ENCODE data around the gene NDRG4.

NDRG4 gene

DNA sequence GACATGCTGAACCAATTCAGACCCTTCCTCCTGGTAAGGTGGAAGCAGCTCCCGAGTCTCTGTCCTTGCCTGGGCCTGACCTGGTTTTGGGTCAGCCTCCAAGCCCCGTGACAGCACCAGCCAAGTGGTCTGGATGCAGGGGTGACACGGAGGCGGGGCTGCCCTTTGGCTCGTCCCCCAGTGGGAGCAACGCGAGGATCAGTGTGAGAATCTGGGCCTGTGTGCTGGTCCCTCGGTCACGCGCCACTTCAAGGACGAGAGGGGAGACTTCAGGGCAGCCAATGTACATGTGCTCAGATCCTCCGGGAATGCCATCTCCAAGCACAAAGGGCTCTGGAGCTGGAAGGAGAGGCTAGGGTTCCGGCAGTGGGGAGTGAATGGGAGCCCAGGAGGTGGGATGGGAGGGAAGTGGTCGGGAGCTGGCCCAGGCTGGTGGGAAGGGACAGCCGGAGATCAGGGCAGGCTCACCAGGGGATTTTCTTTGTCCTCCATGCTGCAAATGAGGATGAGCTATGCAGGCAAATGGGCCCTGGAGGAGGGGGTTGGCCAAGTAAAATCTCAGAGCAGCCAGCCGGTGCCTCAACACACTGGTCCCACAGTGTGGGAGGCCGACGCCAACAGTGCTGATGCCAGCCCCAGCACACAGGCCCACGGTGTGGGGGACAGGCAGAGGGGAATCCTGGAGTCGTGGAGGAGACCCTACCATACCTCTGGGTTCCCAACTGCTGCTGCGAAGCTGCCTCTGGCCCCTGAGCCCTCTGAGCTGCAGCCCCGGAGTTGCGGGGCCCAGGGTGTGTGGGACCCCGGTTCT lies 4.2 kb upstream of the NDRG4 start:
- DNase-seq (ENCODE audit: low read depth), result no peak

DNA sequence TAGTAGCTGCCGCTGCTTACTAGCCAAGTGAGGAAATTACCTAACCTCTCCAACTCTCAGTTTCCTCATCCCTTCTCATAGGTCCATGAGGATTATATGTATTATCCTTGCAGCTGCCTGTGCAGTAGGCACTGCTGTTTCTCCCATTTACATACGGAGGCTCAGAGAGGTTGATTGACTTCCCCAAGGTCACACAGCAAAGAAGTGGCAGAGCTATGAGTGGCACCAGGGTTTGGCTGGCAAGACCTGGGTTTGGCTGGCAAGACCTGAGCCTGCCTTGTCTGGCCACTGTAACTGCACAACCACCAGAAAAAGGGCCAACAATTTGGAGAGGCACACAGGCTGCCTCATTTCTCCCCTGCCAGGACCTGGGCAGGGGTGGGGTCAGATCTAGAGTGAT lies 2.5 kb upstream of the NDRG4 start:
- no peak for DNase-seq (ENCODE audit: low read depth)

DNA sequence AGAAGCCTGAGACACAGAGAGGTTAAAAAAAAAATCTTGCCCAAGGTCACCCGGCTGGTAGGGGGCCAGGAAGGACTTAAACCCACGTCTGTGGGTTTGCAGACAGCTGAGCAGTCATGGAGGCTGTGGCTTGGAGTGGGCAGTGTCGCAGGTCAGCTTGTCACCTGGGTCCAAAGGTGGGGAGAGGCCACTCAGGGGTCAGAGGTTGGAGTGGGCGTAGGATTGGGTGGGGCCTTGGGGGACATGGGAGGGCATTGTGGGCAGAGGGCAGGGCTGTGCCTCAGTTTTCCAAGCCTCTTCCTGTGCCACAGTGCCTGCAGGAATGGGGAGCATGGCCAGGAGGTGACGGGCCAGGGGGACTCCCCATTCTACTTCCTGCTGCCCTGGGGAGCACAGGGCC lies 2.0 kb upstream of the NDRG4 start:
- no peak for DNase-seq (ENCODE audit: low read depth)

DNA sequence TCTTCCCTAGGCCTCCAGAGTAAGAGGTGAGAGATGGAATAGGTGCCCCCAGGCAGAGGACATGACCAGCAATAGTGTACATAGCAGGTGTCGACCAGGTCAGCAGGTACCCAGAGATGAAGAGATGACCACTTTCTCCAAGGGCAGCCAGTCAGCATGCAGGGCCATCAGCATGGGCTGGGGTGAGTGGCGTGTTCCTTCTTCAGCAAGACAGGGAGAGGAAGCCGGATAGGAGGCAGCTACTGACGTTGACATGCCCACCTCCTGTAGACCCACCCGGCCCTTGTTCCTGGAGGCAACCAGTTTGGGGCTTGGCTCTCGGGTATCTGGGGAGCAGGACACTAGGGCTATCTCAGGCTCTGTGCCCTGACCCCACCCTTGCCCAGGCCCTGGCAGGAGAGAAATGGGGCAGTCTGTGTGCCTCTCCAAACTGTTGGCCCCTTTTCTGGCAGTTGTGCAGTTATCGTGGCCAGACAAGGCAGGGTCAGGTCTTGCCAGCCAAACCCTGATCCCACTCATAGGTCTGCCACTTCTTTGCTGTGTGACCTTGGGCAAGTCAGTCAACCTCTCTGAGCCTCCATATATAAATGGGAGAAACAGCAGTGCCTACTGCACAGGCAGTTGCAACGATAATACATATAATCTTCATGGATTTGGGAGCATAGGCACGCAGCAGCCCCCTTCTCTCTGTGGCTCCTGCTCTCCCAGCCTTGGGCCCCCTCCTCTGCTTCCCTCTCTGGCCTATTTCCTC lies 1.4 kb upstream of the NDRG4 start:
- DNase-seq (ENCODE audit: low read depth), result no peak

DNA sequence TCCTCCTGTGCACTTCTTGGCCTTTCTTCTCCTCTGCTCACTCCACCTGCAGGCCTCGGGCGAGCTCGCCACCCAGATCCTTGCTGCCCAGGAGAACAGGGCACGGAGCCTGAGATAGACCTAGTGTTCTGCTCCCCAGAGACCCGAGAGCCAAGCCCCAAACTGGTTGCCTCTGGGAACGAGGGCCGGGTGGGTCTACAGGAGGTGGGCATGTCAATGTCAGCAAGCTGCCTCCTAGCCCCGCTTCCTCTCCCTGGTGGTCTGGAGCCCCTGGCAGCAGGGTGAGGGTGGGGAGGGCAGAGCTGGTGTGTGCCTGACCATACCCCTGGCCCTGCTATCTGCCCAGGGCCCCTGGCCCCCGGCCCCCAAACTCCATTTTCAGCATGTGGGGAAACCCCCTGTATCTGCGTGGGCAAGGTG lies 841 bp upstream of the NDRG4 start:
- DNase-seq (ENCODE audit: low read depth), result no peak

DNA sequence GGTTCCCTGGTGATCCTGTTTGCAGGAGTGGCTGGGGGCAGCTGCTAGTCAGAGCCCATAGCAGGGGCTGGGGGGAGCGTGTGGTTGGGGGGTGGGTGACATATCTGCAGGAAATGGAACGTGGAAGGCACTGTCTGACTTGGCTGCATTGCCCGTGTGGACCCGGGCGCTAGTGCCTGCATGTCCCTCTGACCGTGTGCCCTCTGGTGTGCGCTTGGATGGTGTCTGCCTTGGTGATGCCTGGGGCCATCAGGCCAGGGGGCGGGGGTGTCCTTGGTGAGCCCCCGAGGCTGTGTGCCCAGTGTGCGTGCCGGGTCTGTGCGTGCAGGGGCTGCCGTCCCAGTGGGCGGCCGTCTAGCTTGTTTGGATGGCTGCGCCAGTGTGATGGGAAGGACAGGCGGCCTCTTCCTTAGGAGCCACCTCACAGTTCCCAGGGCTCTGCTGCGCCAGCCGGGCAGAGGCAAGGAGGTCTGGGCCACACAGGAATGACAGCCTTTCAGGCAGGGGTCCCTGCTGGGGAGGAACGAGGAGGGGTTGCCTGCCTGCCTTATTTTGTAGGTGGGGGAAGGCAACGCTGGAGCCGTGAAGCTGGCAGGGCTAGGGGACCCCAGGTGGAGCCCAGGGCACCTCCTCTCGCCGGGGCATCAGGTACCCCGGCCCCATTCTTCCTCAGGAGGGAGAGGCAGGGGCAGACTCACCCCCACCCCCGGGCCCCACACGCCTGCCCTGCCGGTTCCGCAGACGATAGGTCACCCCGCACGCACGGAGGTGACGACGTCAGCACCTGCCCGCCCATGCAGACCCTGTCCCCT lies 693 bp downstream of the NDRG4 start:
- no peak for DNase-seq (ENCODE audit: low read depth)

DNA sequence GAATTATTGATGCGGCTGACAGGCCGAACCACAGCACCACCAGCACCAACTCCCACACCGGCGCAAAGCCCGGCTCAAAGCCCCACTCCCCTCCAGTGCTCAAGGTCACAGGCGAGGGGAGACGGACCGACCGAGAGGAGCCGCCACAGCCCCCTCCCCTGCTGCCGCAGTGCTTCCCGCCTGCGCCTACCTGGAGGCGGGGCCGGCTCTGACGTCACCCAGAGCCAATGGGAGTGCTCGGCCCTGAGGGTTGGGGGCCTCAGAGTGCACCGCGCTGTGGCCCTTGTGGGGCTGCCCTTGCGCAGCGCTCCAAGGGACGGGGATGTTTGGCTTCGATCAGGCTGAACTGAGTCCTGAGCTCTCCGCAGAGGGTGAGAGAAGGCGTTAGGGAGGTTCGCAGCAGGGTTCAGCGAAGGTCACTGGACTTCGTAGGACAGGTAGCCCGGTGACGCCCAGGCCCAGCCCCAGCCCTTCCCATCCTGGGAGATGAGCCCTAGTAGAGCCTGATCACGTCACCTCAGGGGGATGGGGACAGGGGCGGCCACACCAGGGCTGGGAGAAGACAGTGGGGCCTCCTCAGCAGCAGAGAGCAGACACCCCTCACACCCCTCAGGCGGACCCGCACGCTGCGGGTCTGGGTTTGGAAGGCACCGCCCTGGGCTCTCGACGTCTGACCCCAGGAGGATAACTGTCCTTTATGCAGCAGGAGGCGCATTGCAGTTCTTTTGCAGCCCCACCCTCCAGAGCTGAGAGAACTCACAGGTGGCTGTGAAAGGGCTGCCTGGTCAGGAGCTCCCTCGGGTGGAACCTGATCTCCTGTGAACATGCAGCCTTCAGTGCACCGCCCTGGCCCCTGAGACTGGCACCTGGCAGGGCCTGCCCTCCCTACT lies 1.5 kb downstream of the NDRG4 start:
- DNase-seq (ENCODE audit: low read depth), result no peak

DNA sequence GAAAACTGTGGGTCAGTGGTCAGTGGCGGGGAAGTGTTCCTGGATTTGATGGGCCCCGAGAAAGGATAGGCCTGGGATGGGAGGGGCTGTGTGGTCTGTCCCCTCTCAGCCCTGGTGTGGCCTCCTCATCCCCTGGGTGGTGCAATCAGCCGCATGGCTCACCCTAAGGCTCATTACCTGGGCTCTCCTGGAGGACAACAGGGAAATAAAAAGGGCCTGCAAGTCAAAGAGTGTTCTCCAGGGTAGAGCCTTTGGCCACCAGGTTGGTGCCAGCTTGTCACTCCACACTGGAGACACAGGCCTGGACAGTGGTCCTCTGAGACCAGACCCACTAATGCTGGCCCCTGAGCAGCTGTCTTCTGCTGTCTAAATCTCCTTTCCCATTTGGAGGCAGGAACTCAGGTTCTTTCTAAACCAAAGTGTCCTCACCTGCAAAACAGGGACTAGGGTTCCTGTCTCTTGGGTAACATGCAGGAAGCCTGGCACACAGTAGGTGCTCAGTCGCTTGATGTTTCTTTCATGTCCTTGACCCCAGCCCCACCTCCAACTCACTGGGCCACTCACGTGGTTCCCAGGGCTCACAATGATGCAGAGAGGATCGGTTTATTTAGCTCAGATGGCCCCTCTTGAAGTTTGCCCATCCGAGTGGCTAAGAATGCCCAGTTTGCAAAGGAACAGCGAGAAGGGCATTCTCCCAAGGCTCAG lies 2.4 kb downstream of the NDRG4 start:
- no peak for DNase-seq (ENCODE audit: low read depth)

DNA sequence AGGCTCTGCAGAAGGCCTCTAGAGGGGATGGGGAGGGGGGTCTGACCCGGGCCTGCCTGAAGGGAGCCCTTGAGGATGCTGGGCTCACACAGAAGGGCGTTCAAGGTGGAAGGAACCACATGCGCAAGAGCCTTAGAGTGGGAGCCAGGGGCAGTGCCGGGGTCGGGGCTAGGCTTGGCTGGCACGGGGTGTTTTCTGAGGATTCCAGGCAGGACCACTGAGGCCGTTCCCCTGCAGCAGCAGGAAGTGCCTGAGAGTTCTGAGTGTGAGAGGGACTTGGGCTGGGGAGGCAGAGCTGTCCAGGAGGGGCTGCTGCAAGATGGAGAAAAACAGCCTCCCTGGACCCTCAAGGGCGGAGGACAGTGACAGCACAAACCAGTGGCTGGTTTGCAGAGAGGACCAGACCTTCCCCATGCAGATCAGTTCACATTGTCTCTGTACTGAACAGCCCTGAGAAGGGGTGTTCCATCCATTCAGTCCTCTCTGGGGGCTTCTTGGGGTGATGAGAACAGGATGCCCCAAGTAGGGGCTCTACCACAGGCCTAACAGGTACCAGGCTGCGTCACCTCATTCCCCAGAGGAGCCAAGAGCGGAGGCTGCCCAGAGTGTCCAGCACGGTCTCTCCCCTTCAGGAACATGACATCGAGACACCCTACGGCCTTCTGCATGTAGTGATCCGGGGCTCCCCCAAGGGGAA lies 3.4 kb downstream of the NDRG4 start:
- DNase-seq (ENCODE audit: low read depth), result no peak

DNA sequence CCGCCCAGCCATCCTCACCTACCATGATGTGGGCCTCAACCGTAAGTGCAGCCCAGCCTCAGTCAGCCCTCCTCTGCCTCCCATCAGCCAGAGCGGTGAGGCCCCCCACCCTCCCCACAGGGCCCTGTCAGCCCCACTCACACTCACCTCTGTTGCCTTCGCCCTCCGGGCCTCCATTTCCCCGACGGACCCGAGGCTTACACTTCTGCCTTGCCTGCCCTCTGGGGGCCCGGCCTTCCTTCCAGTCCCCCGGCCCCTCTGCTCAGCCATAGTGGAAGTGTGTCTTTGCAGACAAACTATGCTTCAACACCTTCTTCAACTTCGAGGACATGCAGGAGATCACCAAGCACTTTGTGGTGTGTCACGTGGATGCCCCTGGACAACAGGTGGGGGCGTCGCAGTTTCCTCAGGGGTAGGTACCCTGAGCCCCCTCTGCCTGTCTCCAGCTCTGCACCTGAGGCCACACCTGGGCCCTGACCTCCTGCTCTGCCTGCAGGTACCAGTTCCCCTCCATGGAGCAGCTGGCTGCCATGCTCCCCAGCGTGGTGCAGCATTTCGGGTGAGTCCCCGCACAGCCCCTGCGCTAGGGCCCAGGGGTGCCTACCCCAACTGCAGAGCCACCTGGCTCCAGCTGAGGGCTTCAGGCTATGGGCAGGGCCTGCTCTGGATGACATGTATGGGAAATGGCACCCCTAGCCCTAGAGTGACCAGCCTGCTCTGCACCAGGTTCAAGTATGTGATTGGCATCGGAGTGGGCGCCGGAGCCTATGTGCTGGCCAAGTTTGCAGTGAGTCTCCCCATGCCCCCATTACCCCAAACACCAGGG lies 4.1 kb downstream of the NDRG4 start:
- no peak for DNase-seq (ENCODE audit: low read depth)

DNA sequence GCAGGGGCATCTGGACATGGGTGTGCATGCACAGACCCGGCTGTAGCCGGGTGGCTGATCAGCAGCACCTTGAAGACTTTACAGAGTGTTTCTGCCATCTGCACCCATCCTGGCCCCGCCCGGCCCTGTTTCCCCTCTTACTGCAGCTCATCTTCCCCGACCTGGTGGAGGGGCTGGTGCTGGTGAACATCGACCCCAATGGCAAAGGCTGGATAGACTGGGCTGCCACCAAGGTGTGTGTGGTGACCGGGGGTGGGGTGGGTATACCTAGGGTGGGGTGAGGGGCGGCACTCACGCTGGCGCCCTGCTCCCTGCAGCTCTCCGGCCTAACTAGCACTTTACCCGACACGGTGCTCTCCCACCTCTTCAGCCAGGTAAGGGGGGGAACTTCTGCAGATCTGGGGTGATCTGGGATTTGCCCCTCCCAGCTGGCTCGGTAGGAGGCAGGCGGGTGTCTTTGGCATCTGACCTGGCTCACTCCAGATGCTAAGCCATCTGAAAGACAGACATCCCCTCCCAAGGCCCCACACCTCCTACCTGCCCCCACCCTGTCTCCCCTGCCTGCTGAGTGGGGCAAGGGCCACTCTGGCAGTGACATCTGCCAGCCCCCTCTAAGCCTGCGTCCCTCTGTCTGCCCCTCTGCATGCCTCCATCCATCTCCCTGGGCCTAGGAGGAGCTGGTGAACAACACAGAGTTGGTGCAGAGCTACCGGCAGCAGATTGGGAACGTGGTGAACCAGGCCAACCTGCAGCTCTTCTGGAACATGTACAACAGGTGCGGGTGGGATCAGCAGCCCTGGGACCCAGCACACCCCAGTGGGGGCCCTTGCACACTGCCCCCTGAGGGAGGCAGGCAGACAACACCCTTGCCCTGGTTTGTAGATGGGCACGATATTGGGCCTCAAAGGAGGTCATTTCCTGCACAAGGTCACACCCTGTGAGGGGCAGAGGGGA lies 6.6 kb downstream of the NDRG4 start:
- DNase-seq (ENCODE audit: low read depth), result no peak

DNA sequence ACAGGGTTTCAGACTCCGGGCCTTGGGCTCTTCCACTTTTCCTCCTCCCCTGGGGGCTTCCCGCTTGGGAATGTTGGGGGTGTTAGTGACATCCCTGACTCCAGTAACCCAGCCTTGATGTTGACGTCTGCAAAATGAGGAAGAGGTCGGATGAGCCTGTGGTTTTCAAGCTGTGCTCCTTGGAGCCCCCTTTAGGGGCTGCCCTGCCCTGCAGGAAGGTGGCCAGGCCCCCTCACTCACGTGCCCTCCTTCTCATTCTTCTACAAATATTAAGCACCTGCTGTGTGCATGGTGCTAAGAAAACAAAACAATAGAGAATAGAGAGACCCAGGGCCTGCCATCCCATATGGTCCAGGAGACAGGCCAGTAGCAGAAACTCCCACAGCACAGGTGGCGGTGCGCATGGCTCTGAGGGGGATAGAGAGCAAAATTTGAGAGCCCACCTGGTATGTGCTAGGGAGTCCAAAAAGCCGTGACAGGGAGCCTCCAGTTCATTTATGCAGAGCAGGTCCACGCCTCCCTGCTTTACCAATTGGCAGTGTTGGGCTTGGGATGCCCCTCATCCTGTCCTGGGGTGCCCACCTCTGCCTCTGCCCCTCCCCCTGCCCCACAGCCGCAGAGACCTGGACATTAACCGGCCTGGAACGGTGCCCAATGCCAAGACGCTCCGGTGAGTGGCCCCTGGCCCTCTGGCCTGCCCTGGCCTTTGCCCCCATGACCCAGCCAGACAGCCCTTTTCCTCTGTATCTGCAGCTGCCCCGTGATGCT lies 7.4 kb downstream of the NDRG4 start:
- no peak for DNase-seq (ENCODE audit: low read depth)

DNA sequence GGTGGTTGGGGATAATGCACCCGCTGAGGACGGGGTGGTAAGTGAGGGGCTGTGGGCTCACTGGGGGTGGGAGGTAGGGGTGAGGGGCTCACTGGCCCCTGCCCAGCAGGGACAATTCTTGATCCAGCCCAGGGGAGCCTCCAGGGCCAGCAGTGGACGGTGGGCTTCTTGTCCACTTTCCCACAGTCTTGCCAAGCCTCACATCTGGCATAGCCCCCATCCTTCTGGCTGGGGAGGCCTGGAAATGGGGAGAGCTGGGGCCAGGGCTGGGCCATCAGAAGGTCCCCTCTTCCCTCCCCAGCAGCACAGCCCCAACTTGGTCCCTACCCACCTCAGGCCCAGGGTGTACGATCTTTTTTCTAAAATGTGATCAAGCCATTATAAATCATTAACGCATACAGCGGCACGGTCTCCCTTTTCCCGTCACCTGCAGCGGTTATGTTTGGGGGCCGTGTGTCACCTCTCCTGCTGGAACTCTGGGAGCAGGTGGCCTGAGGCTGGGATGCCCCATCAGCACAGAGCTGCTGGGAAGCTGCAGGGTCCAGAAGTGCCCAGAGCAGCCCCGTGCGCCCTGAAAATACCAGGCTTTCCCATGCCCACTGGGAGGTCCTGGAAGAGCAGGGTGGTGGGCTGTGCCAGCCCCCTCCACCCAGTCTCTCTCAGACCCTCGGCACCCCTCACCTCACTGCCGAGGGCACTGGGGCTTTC lies 8.2 kb downstream of the NDRG4 start:
- DNase-seq (ENCODE audit: low read depth), result no peak

DNA sequence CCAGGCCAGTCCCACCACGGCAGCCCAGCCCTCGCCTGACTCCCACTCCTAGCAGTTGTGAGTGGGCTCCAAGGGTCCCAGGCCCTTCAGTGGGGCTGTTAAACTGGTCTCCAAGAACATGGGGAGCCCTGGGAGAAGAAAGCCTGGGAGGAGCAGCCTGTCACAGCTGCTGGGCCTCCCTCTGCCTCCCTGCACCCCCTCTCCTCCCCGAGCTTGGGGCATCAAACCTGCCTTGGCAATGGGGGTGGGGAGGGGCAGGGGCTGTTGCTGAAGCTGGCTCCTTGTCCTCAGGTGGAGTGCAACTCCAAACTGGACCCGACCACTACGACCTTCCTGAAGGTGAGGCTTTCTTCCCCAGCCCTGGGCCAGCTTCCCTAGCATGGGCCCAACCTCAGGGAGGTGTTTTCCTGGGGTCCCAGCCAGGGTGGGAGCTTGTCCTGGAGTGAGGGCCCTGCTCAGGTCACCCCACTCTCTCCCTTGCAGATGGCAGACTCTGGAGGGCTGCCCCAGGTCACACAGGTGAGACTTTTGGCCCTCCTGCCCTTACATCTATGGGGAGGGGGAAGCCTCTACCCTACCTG lies 8.8 kb downstream of the NDRG4 start:
- no peak for DNase-seq (ENCODE audit: low read depth)

DNA sequence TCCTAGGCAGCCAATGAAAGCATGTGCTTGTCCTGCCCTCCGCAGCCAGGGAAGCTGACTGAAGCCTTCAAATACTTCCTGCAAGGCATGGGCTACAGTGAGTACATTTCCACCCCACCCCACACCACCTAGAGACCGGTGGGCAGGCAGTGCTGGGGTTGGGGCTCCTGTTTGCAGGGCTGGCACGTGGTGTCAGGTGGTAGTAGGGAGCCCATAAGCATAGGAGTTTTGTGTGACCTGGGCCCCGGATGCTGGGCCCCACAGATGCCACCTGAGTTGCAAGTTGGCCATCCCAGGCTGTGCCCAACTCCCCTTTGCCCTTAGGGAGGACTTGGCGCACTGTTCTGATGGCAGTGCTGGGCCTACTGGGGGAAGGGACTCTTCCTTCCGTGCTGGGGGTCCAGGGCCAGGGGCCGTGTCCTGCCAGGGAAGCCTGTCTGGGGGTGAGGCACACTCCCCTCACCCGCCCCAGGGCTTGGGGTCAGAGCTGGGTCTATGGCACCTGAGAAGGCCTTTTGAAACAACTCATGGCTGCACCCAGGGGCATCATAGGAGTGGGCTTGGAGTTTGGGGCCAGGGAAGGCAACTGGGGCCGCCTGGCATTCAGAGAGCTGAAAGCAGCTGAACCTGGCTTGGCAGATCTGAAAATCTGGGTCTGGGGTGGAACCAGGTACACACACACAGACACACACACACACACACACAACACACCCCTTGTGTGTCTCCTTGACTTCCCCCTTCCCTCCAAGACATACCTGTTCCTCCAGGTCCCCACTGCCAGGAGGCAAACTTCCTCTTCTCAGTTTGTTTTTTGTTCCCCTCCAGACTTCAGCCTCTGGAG lies 9.5 kb downstream of the NDRG4 start:
- no peak for DNase-seq (ENCODE audit: low read depth)
